GM19324 (cell line): ENCODE data around the gene SLC39A2.
"Not testable (repeated sequence)": the region's sequence is repeated elsewhere in the genome, so short reads cannot be mapped to it uniquely, and the experiment has no call there.

Experiments used
- ATAC-seq: cut with Tn5 transposase; IDR thresholded peaks from one replicate; pipeline ENCODE4 v1.9.1; 2021; ENCODE audit warnings: mild to moderate bottlenecking, moderate library complexity; ENCODE audit not compliant: unreplicated experiment, low FRiP score

The SLC39A2 gene

GRCh38 chr14:21024585-21025370, 25.7 kb downstream of the SLC39A2 start, which contains the start of gene NDRG2:
Gene NDRG2, minus strand, starts transcription at chr14:21025061. Its CDS starts 1,746 bp downstream, at chr14:21023315.
- ATAC-seq, result no peak

- ATAC-seq, result no peak
Observed at GRCh38 chr14:21025371-21026273, 26.5 kb downstream of the SLC39A2 start.

- no peak for ATAC-seq
Observed at GRCh38 chr14:21026274-21026987, 27.3 kb downstream of the SLC39A2 start.

- ATAC-seq, result no peak
Observed at GRCh38 chr14:21026988-21027315, 27.9 kb downstream of the SLC39A2 start.

GRCh38 chr14:21029917-21030316, 30.8 kb downstream of the SLC39A2 start, which contains the start of gene TPPP2:
Gene TPPP2, plus strand, starts transcription at chr14:21030217. Its CDS starts 365 bp downstream, at chr14:21030582.
- no peak for ATAC-seq

GRCh38 chr14:21030531-21030930, 31.4 kb downstream of the SLC39A2 start:
- ATAC-seq, result no peak

GRCh38 chr14:21032326-21033132, 33.4 kb downstream of the SLC39A2 start:
- no peak for ATAC-seq

- ATAC-seq, result no peak
Observed at GRCh38 chr14:21033133-21033698, 34.1 kb downstream of the SLC39A2 start.

GRCh38 chr14:21034707-21035106, 35.6 kb downstream of the SLC39A2 start, which contains the start of gene RNASE13:
Gene RNASE13, minus strand, starts transcription at chr14:21034807. Its CDS starts 519 bp downstream, at chr14:21034288.
- ATAC-seq, result no peak

- no peak for ATAC-seq
Observed at GRCh38 chr14:21036751-21037150, 37.7 kb downstream of the SLC39A2 start.

GRCh38 chr14:21037156-21037555, 38.1 kb downstream of the SLC39A2 start:
- no peak for ATAC-seq

- ATAC-seq, result no peak
Observed at GRCh38 chr14:21038441-21039422, 39.6 kb downstream of the SLC39A2 start.

GRCh38 chr14:21039585-21040369, 40.7 kb downstream of the SLC39A2 start:
- no peak for ATAC-seq

GRCh38 chr14:21040370-21040925, 41.4 kb downstream of the SLC39A2 start:
- ATAC-seq, result no peak

- ATAC-seq, result not testable (repeated sequence)
Observed at GRCh38 chr14:21040941-21041340, 41.8 kb downstream of the SLC39A2 start.

- no peak for ATAC-seq
Observed at GRCh38 chr14:21041676-21042433, 42.8 kb downstream of the SLC39A2 start, which contains the start of gene RNASE7. Gene RNASE7, plus strand, starts transcription at chr14:21042362. Its CDS starts 631 bp downstream, at chr14:21042993.
